HG02642 (cell line): ENCODE data around the gene CDH4.

ENCODE experiments used
- ATAC-seq: cut with Tn5 transposase; IDR thresholded peaks from one replicate; pipeline ENCODE4 v1.9.1; 2021; ENCODE audit warnings: mild to moderate bottlenecking; ENCODE audit not compliant: unreplicated experiment, poor library complexity

CDH4 gene

GRCh38 chr20:61538183-61538942, 286.3 kb downstream of the CDH4 start:
- ATAC-seq: no peak

GRCh38 chr20:61538943-61539265, 286.8 kb downstream of the CDH4 start:
- ATAC-seq: no peak

- ATAC-seq: no peak
Observed at GRCh38 chr20:61539706-61540360, 287.8 kb downstream of the CDH4 start.

GRCh38 chr20:61541537-61541936, 289.5 kb downstream of the CDH4 start:
- no peak for ATAC-seq

- ATAC-seq: no peak
Observed at GRCh38 chr20:61543086-61543485, 291.0 kb downstream of the CDH4 start.

- ATAC-seq: no peak
Observed at GRCh38 chr20:61543931-61544745, 292.1 kb downstream of the CDH4 start.

GRCh38 chr20:61544910-61545889, 293.1 kb downstream of the CDH4 start:
- no peak for ATAC-seq

- no peak for ATAC-seq
Observed at GRCh38 chr20:61546641-61547040, 294.6 kb downstream of the CDH4 start.

GRCh38 chr20:61548069-61548468, 296.0 kb downstream of the CDH4 start:
- ATAC-seq: no peak

GRCh38 chr20:61549865-61550264, 297.8 kb downstream of the CDH4 start:
- ATAC-seq: no peak

- ATAC-seq: no peak
Observed at GRCh38 chr20:61551401-61551800, 299.3 kb downstream of the CDH4 start.

- no peak for ATAC-seq
Observed at GRCh38 chr20:61554617-61555016, 302.6 kb downstream of the CDH4 start.

- no peak for ATAC-seq
Observed at GRCh38 chr20:61555566-61555965, 303.5 kb downstream of the CDH4 start.

- no peak for ATAC-seq
Observed at GRCh38 chr20:61556111-61556510, 304.1 kb downstream of the CDH4 start.

GRCh38 chr20:61556673-61557072, 304.6 kb downstream of the CDH4 start:
- ATAC-seq: no peak

- no peak for ATAC-seq
Observed at GRCh38 chr20:61557621-61558020, 305.6 kb downstream of the CDH4 start.

- ATAC-seq: no peak
Observed at GRCh38 chr20:61558726-61559125, 306.7 kb downstream of the CDH4 start.

- ATAC-seq: no peak
Observed at GRCh38 chr20:61559706-61560315, 307.8 kb downstream of the CDH4 start.

- ATAC-seq: no peak
Observed at GRCh38 chr20:61560361-61560853, 308.3 kb downstream of the CDH4 start.
